HEK293 (cell line): ENCODE data around the gene SIRT7.

Experiments
- CTCF ChIA-PET: fragments of 350-600 bp; formaldehyde crosslinking; extraction: SDS; loops from one replicate; lab custom pipeline; 2021; ENCODE audit warnings: antibody characterized with exemption; lab: Yijun Ruan, JAX
- POLR2A ChIA-PET: fragments of 300-600 bp; formaldehyde crosslinking; extraction: SDS; loops from one replicate; lab custom pipeline; 2020; ENCODE audit warnings: antibody characterized with exemption, inconsistent platforms; lab: Yijun Ruan, JAX
- H3K27ac ChIP-seq: fragments of 200-500 bp; sonication (Bioruptor generic); 2 replicates; pipeline ENCODE4 v1.5.1; 2014; ENCODE audit warnings: low read depth, low read length, control low read depth, inconsistent platforms; ENCODE audit errors: extremely low read depth
- H3K36me3 ChIP-seq, 2 experiments: fragments of 200-500 bp in 1 of 2; sonication (Bioruptor generic) in 1 of 2; 1 replicate in 1 of 2; 2 replicates in 1 of 2; pipeline ENCODE4 v1.5.1; 2014 to 2017; ENCODE audit warnings: inconsistent platforms in 2 of 2, low read length in 2 of 2; ENCODE audit not compliant: control insufficient read depth in 2 of 2, insufficient read depth in 1 of 2
- H3K4me1 ChIP-seq: fragments of 200-500 bp; sonication (Bioruptor generic); 2 replicates; pipeline ENCODE4 v1.5.1; 2014; ENCODE audit warnings: mild to moderate bottlenecking, low read length, inconsistent platforms; ENCODE audit not compliant: control insufficient read depth, insufficient read depth
- H3K4me3 ChIP-seq: 2 replicates; pipeline ENCODE4 v1.5.1; 2011; ENCODE audit warnings: low read depth, mild to moderate bottlenecking, control low read depth, low read length, moderate library complexity
- H3K9me3 ChIP-seq: fragments of 200-500 bp; sonication (Bioruptor generic); 2 replicates; pipeline ENCODE4 v1.5.1; 2014; ENCODE audit warnings: low read depth, low read length, inconsistent platforms; ENCODE audit not compliant: control insufficient read depth, insufficient read depth
- EGR2 ChIP-seq: fragments of 450-650 bp; formaldehyde crosslinking; IDR thresholded peaks from 2 replicates; pipeline ENCODE4 v1.5.1; 2016; ENCODE audit warnings: low read depth, missing biosample characterization, missing genetic modification characterization
- HOXA7 ChIP-seq: sonication (generic); formaldehyde crosslinking; IDR thresholded peaks from 2 replicates; pipeline ENCODE4 v1.8.1; 2022; ENCODE audit warnings: missing genetic modification reagents, borderline replicate concordance
- IKZF3 ChIP-seq: fragments of 450-650 bp; IDR thresholded peaks from 2 replicates; pipeline ENCODE4 v1.5.0; 2018; ENCODE audit warnings: missing biosample characterization, mild to moderate bottlenecking, missing genetic modification characterization, moderate library complexity
- PATZ1 ChIP-seq: fragments of 450-650 bp; formaldehyde crosslinking; IDR thresholded peaks from 2 replicates; pipeline ENCODE4 v1.5.1; 2016; ENCODE audit warnings: missing biosample characterization, missing genetic modification characterization
- SALL2 ChIP-seq: fragments of 450-650 bp; formaldehyde crosslinking; IDR thresholded peaks from 2 replicates; pipeline ENCODE4 v1.5.0; 2017; ENCODE audit warnings: missing biosample characterization, mild to moderate bottlenecking, missing genetic modification characterization, borderline replicate concordance
- SCRT1 ChIP-seq: fragments of 450-650 bp; formaldehyde crosslinking; IDR thresholded peaks from 2 replicates; pipeline ENCODE4 v1.5.1; 2016; ENCODE audit warnings: missing biosample characterization, missing genetic modification characterization, borderline replicate concordance
- SCRT2 ChIP-seq: fragments of 450-650 bp; formaldehyde crosslinking; IDR thresholded peaks from 2 replicates; pipeline ENCODE4 v1.5.1; 2016; ENCODE audit warnings: missing biosample characterization, missing genetic modification characterization
- SETDB1 ChIP-seq: IDR thresholded peaks from one replicate; pipeline ENCODE4 v1.6.1; 2017; ENCODE audit warnings: mild to moderate bottlenecking, low read length, moderate library complexity, mixed read lengths; ENCODE audit not compliant: insufficient read length
- SP2 ChIP-seq: fragments of 450-650 bp; formaldehyde crosslinking; IDR thresholded peaks from 2 replicates; pipeline ENCODE4 v1.5.1; 2016; ENCODE audit warnings: missing biosample characterization, missing genetic modification characterization
- ZBTB17 ChIP-seq: fragments of 450-650 bp; formaldehyde crosslinking; IDR thresholded peaks from 2 replicates; pipeline ENCODE4 v1.5.1; 2016; ENCODE audit warnings: missing biosample characterization, missing genetic modification characterization
- ZFHX2 ChIP-seq: fragments of 450-650 bp; formaldehyde crosslinking; conservative IDR thresholded peaks from 2 replicates; pipeline ENCODE4 v1.5.1; 2016; ENCODE audit warnings: missing biosample characterization, missing genetic modification characterization
- ZFP37 ChIP-seq: fragments of 450-650 bp; formaldehyde crosslinking; IDR thresholded peaks from 2 replicates; pipeline ENCODE4 v1.5.1; 2016; ENCODE audit warnings: missing biosample characterization, missing genetic modification characterization
- ZNF114 ChIP-seq: fragments of 450-650 bp; formaldehyde crosslinking; IDR thresholded peaks from 2 replicates; pipeline ENCODE4 v1.5.0; 2017; ENCODE audit warnings: missing biosample characterization, missing genetic modification characterization
- ZNF133 ChIP-seq: fragments of 450-650 bp; formaldehyde crosslinking; IDR thresholded peaks from 2 replicates; pipeline ENCODE4 v1.5.1; 2016; ENCODE audit warnings: missing biosample characterization, missing genetic modification characterization
- ZNF155 ChIP-seq: fragments of 450-650 bp; formaldehyde crosslinking; IDR thresholded peaks from 2 replicates; pipeline ENCODE4 v1.5.1; 2016; ENCODE audit warnings: missing biosample characterization, missing genetic modification characterization
- ZNF214 ChIP-seq: fragments of 450-650 bp; formaldehyde crosslinking; IDR thresholded peaks from 2 replicates; pipeline ENCODE4 v1.5.1; 2017; ENCODE audit warnings: missing biosample characterization, mild to moderate bottlenecking, missing genetic modification characterization, borderline replicate concordance
- ZNF23 ChIP-seq: fragments of 450-650 bp; formaldehyde crosslinking; IDR thresholded peaks from 2 replicates; pipeline ENCODE4 v1.5.1; 2016; ENCODE audit warnings: missing biosample characterization, missing genetic modification characterization, borderline replicate concordance
- ZNF239 ChIP-seq: fragments of 450-650 bp; formaldehyde crosslinking; IDR thresholded peaks from 2 replicates; pipeline ENCODE4 v1.5.1; 2016; ENCODE audit warnings: missing biosample characterization, missing genetic modification characterization
- ZNF391 ChIP-seq: fragments of 450-650 bp; formaldehyde crosslinking; IDR thresholded peaks from 2 replicates; pipeline ENCODE4 v1.5.1; 2016; ENCODE audit warnings: low read depth, missing biosample characterization, missing genetic modification characterization, borderline replicate concordance
- ZNF398 ChIP-seq: fragments of 450-650 bp; formaldehyde crosslinking; IDR thresholded peaks from 2 replicates; pipeline ENCODE4 v1.5.1; 2017; ENCODE audit warnings: missing biosample characterization, missing genetic modification characterization
- ZNF514 ChIP-seq: fragments of 450-650 bp; formaldehyde crosslinking; IDR thresholded peaks from 2 replicates; pipeline ENCODE4 v1.5.1; 2016; ENCODE audit warnings: missing biosample characterization, missing genetic modification characterization
- ZNF548 ChIP-seq: fragments of 450-650 bp; formaldehyde crosslinking; IDR thresholded peaks from 2 replicates; pipeline ENCODE4 v1.5.1; 2016; ENCODE audit warnings: missing biosample characterization, missing genetic modification characterization
- ZNF549 ChIP-seq: fragments of 450-650 bp; IDR thresholded peaks from 2 replicates; pipeline ENCODE4 v1.5.1; 2018; ENCODE audit warnings: missing biosample characterization, missing genetic modification characterization, mild to moderate bottlenecking, inconsistent platforms, moderate library complexity
- ZNF560 ChIP-seq: fragments of 450-650 bp; formaldehyde crosslinking; IDR thresholded peaks from 2 replicates; pipeline ENCODE4 v1.5.1; 2017; ENCODE audit warnings: missing biosample characterization, missing genetic modification characterization, borderline replicate concordance
- ZNF561 ChIP-seq: fragments of 450-650 bp; IDR thresholded peaks from 2 replicates; pipeline ENCODE4 v1.5.1; 2018; ENCODE audit warnings: missing biosample characterization, missing genetic modification characterization, borderline replicate concordance
- ZNF629 ChIP-seq: fragments of 450-650 bp; formaldehyde crosslinking; IDR thresholded peaks from 2 replicates; pipeline ENCODE4 v1.5.1; 2017; ENCODE audit warnings: missing biosample characterization, missing genetic modification characterization
- ZNF660 ChIP-seq: fragments of 450-650 bp; IDR thresholded peaks from 2 replicates; pipeline ENCODE4 v1.5.1; 2018; ENCODE audit warnings: missing biosample characterization, mild to moderate bottlenecking, missing genetic modification characterization
- ZNF670 ChIP-seq: fragments of 450-650 bp; formaldehyde crosslinking; IDR thresholded peaks from 2 replicates; pipeline ENCODE4 v1.5.1; 2016; ENCODE audit warnings: missing biosample characterization, missing genetic modification characterization, low read depth
- ZNF792 ChIP-seq: fragments of 450-650 bp; formaldehyde crosslinking; IDR thresholded peaks from 2 replicates; pipeline ENCODE4 v1.5.1; 2016; ENCODE audit warnings: missing biosample characterization, missing genetic modification characterization
- ZSCAN4 ChIP-seq: fragments of 450-650 bp; formaldehyde crosslinking; IDR thresholded peaks from 2 replicates; pipeline ENCODE4 v1.5.1; 2017; ENCODE audit warnings: missing biosample characterization, missing genetic modification characterization
- TF ChIP-seq, protein P1 (sequence below): fragments of 450-650 bp; formaldehyde crosslinking; IDR thresholded peaks from 2 replicates; pipeline ENCODE4 v1.5.1; 2016; ENCODE audit warnings: missing biosample characterization, missing genetic modification characterization

SIRT7 gene

DNA sequence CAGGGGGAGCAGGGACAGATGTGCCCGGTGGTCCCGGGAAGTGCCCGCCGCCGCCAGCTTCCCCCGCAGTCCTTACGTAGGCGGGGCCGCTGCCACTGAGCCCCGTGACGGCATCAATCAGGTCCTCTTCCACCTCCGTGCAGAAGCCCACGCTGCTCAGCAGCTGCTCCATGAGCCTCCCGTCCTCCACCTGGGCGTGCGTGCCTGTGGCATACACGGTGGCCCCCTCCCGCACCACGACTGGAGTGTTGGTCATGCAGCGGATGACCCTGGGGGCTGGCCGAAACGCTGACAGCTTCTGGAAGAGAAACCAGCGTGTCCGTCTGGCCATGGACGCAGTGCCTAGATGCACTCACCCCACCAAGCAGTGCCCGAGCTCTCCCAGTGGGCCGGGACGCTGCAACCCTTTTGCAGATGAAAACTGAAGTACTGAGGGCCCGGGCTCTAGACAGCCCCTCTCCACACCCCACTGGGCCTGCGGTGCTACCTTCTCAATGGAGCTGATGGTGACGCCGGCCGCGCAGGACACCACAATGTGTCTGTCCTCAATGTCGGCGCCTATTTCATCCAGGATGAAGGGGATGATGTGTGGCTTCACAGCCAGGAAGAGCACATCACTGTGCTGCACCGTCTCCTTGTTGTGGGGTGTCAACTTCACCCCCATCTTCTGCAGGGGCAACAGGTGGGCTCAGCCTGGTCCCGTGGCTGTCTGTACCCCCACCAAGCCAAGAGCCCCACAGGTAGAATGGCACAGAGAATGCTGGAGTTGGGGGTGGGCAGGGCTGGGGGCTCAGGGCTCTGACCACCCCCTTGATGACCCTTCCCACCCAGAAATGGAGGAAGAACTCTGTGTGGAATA lies 17.1 kb upstream of the SIRT7 start:
- POLR2A ChIA-PET, result interaction anchor here (1.0 to 1.8 kb wide), 2 partner anchors 7 to 11 kb away, joined by 3 to 5 read pairs; partner anchors contain the start of gene MAFG
- Histone ChIP-seq H3K4me1 (no peaks in the 10 kb centered on the region; the same call in 1 of the 2 replicates), H3K27ac (no peak overlapping the region), H3K36me3 (peaks cover 0 to 13% of the 10 kb centered on the region in 2 experiments; a peak in 1 of 3 replicates), H3K9me3 (no peaks in the 10 kb centered on the region), H3K4me3 (no peak overlapping the region)
- CTCF ChIA-PET, result interaction anchor here (0.6 to 1.4 kb wide), 4 partner anchors 14 to 25 kb away, joined by 3 read pairs; no protein-coding TSS in a partner anchor
- TF ChIP-seq IKZF3 (tag by site-specific recombination) (no peak), ZNF549 (tag by site-specific recombination) (no peak), ZFP37 (no peak), ZNF660 (tag by site-specific recombination) (no peak), ZNF23 (no peak), ZNF398 (tag by site-specific recombination) (no peak), ZNF629 (tag by site-specific recombination) (no peak), HOXA7 (no peak), ZBTB17 (tag by site-specific recombination) (no peak), ZNF792 (tag by site-specific recombination) (no peak), ZNF214 (no peak), ZNF561 (tag by site-specific recombination) (no peak), SCRT2 (tag by site-specific recombination) (peak; percentile 92), SP2 (tag by site-specific recombination) (no peak), SCRT1 (tag by site-specific recombination) (peak; percentile 80), EGR2 (peak; percentile 79), ZFHX2 (peak; percentile 76), SALL2 (tag by site-specific recombination) (no peak), ZNF560 (tag by site-specific recombination) (no peak), ZNF239 (tag by site-specific recombination) (no peak), ZNF114 (tag by site-specific recombination) (no peak), ZNF391 (tag by site-specific recombination) (no peak), SETDB1 (no peak), PATZ1 (tag by site-specific recombination) (0 out of 2 replicates have a peak, but pooled peaks have one; percentile 31), ZNF155 (no peak), ZNF548 (tag by site-specific recombination) (no peak), ZNF514 (tag by site-specific recombination) (no peak), ZNF133 (tag by site-specific recombination) (no peak), ZSCAN4 (tag by site-specific recombination) (no peak), ZNF670 (tag by site-specific recombination) (no peak)
- TF ChIP-seq, protein P1, sequence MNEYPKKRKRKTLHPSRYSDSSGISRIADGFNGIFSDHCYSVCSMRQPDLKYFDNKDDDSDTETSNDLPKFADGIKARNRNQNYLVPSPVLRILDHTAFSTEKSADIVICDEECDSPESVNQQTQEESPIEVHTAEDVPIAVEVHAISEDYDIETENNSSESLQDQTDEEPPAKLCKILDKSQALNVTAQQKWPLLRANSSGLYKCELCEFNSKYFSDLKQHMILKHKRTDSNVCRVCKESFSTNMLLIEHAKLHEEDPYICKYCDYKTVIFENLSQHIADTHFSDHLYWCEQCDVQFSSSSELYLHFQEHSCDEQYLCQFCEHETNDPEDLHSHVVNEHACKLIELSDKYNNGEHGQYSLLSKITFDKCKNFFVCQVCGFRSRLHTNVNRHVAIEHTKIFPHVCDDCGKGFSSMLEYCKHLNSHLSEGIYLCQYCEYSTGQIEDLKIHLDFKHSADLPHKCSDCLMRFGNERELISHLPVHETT (tag by site-specific recombination), result no peak
